HG02840 (cell line): ENCODE data around the gene BAG1.
A peak's percentile ranks its signal among the peaks of the same experiment; 100 is the strongest.

ENCODE experiments used
- ATAC-seq: cut with Tn5 transposase; IDR thresholded peaks from one replicate; pipeline ENCODE4 v1.9.1; 2021; ENCODE audit warnings: mild to moderate bottlenecking, moderate library complexity, moderate number of reproducible peaks; ENCODE audit not compliant: unreplicated experiment, low FRiP score

BAG1 gene

GRCh38 chr9:33264473-33265177, at the start of gene BAG1, which contains the start of gene CHMP5:
Gene BAG1, minus strand, starts transcription at chr9:33264708.
Gene CHMP5, plus strand, starts transcription at chr9:33265049. Its CDS starts 30 bp downstream, at chr9:33265079.
- ATAC-seq, result peak; percentile 82

GRCh38 chr9:33311953-33312352, 47.4 kb upstream of the BAG1 start:
- no peak for ATAC-seq

GRCh38 chr9:33310748-33311147, 46.2 kb upstream of the BAG1 start:
- ATAC-seq, result no peak

GRCh38 chr9:33309903-33310302, 45.4 kb upstream of the BAG1 start:
- ATAC-seq, result no peak

- ATAC-seq, result no peak
These were observed 42.6 kb upstream of the BAG1 start for GRCh38 chr9:33307067-33307466.

GRCh38 chr9:33306037-33306436, 41.5 kb upstream of the BAG1 start:
- ATAC-seq, result no peak

- no peak for ATAC-seq
These were observed 39.9 kb upstream of the BAG1 start for GRCh38 chr9:33304362-33304761.

- no peak for ATAC-seq
These were observed 36.0 kb upstream of the BAG1 start for GRCh38 chr9:33300546-33300945.

GRCh38 chr9:33297432-33297831, 32.9 kb upstream of the BAG1 start:
- peak; percentile 87 for ATAC-seq

- peak; percentile 30 for ATAC-seq
These were observed 31.1 kb upstream of the BAG1 start for GRCh38 chr9:33295571-33295970.

GRCh38 chr9:33294670-33295432, 30.3 kb upstream of the BAG1 start:
- ATAC-seq, result no peak

GRCh38 chr9:33293782-33294181, 29.3 kb upstream of the BAG1 start:
- no peak for ATAC-seq

- ATAC-seq, result no peak
These were observed 27.4 kb upstream of the BAG1 start for GRCh38 chr9:33291901-33292300.

GRCh38 chr9:33291031-33291397, 26.5 kb upstream of the BAG1 start:
- peak; percentile 4 for ATAC-seq

- peak; percentile 92 for ATAC-seq
These were observed 25.9 kb upstream of the BAG1 start, which contains the start of gene NFX1 for GRCh38 chr9:33290247-33291030. Gene NFX1, plus strand, starts transcription at chr9:33290516. Its CDS starts 57 bp downstream, at chr9:33290573.

GRCh38 chr9:33289936-33290246, 25.4 kb upstream of the BAG1 start:
- ATAC-seq, result no peak

- ATAC-seq, result no peak
These were observed 25.0 kb upstream of the BAG1 start for GRCh38 chr9:33289496-33289895.

- ATAC-seq, result no peak
These were observed 24.4 kb upstream of the BAG1 start for GRCh38 chr9:33288828-33289483.

GRCh38 chr9:33288235-33288634, 23.7 kb upstream of the BAG1 start:
- no peak for ATAC-seq

- ATAC-seq, result no peak
These were observed 22.6 kb upstream of the BAG1 start for GRCh38 chr9:33287087-33287490.

- ATAC-seq, result no peak
These were observed 21.0 kb upstream of the BAG1 start for GRCh38 chr9:33285502-33285901.
